HG02884 (cell line): ENCODE measurements around the gene GRIK4.

Experiments used
- ATAC-seq: cut with Tn5 transposase; IDR thresholded peaks from one replicate; pipeline ENCODE4 v1.9.1; 2021; ENCODE audit warnings: mild to moderate bottlenecking, moderate library complexity; ENCODE audit not compliant: unreplicated experiment

GRIK4 gene

DNA sequence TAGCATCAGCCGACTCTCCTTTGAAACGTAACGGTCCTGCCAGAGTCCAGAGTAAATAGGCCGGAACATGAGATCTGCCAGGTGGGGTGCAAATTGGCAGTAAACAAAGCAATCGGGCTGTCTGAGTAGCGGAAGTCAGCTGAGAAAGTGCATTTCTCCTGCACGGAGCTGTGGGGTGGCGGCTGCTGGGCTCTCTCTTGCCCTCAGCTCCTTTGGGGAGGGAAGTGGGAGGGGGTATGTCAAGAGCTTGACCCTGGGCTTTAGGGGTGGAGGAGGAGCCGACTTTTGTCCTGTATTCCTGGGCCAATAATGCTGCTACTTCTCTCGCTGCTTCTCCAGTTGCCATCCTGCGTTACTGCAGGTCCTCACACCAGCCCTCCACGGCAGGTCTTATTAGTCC is 11.6 kb downstream of the GRIK4 start:
- no peak for ATAC-seq

- no peak for ATAC-seq
Measured at GRCh38 chr11:120524536-120525085, 13.1 kb downstream of the GRIK4 start.

DNA sequence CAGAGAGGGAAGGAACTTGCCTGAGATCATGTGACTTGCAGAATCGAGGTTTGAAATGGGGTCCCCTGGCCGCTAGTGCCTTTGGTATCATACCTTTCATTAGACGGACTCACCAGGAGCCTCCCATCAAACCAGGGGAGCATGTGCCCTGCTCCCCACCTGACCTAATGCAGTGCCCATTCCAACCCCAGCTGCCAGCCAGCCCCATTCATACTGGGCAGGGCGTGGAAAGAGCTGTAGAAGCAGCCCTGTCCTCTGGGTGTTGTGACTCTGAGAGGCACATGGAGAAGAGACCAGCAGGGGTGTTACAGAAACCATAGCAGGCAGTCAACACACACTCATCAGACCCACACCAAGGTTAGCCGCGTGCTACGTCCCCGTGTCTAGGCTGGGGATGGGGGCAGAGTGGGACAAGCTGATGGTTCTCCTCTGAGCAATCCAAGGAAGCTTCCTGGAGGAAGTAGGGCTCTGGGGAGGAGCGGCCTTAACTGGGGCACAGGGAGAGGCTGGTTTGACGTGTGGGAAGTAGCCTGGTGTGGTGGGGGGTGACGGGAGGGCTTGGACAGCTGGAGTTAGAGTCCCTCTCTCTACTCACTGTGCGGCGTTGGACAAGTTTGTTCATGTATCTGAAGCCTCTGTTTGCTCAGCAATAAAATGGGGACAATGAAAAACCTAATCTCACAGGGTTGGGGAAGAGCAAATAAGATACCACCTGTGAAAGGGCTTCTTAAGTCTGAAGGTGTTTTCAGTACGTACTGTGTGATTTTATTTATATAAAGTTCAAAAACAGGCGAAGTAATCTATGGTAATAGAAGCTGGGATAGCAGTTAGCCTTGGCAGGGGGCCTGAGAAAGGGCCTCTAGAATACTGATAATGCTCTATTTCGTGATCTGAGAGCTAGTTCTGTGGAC is 14.0 kb downstream of the GRIK4 start:
- ATAC-seq = no peak

GRCh38 chr11:120526241-120526640 is 14.7 kb downstream of the GRIK4 start:
- ATAC-seq = no peak

GRCh38 chr11:120527111-120527761 is 15.7 kb downstream of the GRIK4 start:
- ATAC-seq = no peak

GRCh38 chr11:120528749-120529148 is 17.2 kb downstream of the GRIK4 start:
- no peak for ATAC-seq

GRCh38 chr11:120529214-120529613 is 17.7 kb downstream of the GRIK4 start:
- no peak for ATAC-seq

DNA sequence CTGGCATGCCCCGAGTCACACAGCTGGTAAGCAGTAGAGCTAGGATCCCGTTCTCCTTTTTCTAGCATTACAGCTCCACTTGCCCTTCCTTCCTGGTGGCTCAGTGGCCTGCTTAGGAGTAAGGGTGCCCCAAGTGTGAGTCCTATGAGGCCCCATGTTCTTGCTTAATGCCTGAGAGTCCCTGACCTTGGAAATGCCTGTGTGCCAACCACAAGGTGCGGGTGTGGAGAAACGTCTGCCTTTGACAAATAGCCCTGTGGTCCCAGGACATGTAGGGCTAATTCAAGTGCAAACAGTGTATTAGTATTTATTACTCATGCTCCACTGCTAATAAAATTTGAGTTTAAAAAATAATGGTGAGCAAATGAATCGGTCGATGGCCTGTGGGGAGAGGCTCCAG is 18.4 kb downstream of the GRIK4 start:
- no peak for ATAC-seq

DNA sequence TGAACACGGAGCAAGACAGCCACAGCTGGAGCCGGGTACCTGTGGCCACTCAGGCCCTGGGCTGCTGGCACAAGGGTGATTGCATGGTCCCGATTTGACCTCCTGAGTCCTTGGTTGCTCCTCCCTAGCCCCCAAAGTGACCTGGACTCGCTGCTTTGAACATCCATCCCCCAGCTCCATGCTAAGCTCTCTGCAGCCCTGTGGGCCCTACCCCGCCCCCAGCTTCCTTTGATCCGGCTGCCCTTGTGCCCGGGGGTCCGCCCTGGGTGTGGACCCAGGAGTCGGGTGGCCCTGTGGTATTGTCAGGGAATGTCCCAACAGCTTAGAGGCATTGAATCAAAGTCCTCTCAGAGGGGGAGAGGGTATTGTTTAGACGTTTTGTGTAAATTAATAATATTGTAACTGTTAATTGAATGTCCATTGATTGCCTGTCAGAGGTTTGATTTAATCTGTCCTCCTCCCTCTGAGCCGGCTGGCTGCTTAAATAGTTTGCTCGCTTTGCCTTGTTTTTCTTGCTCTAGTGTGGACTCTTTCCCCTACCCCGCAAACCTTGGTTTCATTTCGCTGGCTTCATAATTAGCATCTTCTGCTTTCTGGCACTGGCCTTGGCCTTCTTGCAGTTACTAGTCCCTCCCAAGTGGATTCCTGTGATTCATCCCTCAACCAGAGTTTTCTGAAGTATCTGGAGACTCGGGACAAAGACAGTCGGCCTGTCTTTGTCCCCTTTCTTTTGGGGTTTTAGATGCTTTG is 20.7 kb downstream of the GRIK4 start:
- no peak for ATAC-seq

GRCh38 chr11:120532832-120533196 is 21.3 kb downstream of the GRIK4 start:
- ATAC-seq = no peak

- no peak for ATAC-seq
Measured at GRCh38 chr11:120536091-120536796, 24.7 kb downstream of the GRIK4 start.

GRCh38 chr11:120536797-120537169 is 25.2 kb downstream of the GRIK4 start:
- no peak for ATAC-seq

GRCh38 chr11:120537996-120538395 is 26.4 kb downstream of the GRIK4 start:
- ATAC-seq = no peak

- ATAC-seq = no peak
Measured at GRCh38 chr11:120538707-120539106, 27.2 kb downstream of the GRIK4 start.

DNA sequence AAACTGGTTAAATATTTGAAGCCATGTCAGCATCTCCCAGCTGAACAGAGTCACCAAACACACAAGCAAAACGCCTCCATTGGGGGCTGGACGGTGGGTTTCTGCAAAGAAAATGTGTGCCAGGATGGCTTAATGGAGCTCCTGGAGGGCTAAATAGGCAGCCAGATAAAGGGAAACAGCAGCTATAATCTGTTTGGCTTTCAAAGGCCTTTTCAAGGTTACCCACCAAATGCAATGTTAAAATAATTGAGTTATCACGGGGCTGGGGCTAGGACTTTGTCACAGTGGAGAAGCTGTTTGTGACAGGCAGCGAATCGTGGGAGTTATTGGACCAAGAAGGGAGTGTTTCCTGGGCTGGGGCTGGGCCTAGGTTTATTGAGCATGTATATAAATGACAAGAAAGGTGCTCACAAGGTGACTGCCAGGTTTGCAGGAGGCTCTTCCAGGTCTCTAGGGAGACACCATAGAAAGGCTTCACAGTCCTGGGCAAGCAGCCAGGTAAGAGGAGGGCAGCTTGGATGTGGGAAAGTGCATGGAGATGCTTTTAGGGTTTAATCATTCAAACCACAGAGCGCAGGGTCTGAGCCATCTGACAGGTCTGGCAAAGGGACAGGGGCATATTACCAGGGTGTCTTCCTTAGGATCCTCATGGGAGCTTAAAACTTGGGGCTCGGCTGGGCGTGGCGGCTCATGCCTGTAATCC is 28.3 kb downstream of the GRIK4 start:
- no peak for ATAC-seq

- ATAC-seq = no peak
Measured at GRCh38 chr11:120540744-120541465, 29.4 kb downstream of the GRIK4 start.

DNA sequence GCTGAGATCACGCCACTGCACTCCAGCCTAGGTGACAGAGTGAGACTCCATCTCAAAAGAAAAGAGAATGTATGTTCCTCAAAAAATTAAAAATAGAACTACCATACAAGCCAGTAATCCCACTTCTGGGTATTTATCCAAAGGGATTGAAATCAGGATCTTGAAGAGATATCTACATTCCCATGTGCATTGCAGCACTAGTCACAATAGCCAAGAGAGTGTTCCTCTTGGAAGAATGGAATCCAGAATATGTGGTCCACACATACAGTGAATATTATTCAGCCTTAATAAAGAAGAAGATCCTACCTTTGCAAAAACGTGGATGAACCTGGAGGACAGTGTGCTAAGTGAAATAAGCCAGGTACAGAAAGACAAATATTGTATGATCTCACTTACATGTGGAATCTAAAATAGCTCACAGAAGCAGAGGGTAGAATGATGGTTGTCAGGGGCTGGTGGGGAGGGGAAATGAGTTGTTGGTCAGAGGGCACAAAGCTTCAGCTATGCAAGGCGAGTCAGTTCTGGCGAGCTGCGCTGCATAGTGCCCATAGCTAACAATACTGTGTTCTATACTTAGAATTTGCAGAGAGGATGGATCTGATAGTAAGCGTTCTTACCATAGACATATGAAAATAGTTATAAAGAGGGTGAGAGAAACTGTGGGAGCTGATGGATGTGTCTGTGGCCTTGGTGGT is 32.1 kb downstream of the GRIK4 start:
- ATAC-seq = no peak

- ATAC-seq = no peak
Measured at GRCh38 chr11:120545813-120546212, 34.3 kb downstream of the GRIK4 start.
